Measurements from ENCODE around the gene DNAH9.

The DNAH9 gene

GRCh38 chr17:11645426-11645825 lies 47.2 kb downstream of the DNAH9 start:
- no peak for DNase-seq (ENCODE audit: low read depth)
- no peak overlapping the region for H3K4me3 ChIP-seq (ENCODE audit: low read length)
- TF ChIP-seq CTCF (conservative IDR thresholded peaks at IDR 0.05; ENCODE audit: low read depth, low read length), result no peak

- TF ChIP-seq CTCF (conservative IDR thresholded peaks at IDR 0.05; ENCODE audit: low read depth, low read length), result no peak
- no peak for DNase-seq (ENCODE audit: low read depth)
- H3K4me3 ChIP-seq (ENCODE audit: low read length), result no peak overlapping the region
These were observed 52.8 kb downstream of the DNAH9 start for GRCh38 chr17:11651089-11651488.

- no peak overlapping the region for H3K4me3 ChIP-seq (ENCODE audit: low read length)
- DNase-seq (ENCODE audit: low read depth), result no peak
- TF ChIP-seq CTCF (conservative IDR thresholded peaks at IDR 0.05; ENCODE audit: low read depth, low read length), result no peak
These were observed 70.3 kb downstream of the DNAH9 start for GRCh38 chr17:11668618-11669017.

GRCh38 chr17:11671126-11671525 lies 72.9 kb downstream of the DNAH9 start:
- no peak for DNase-seq (ENCODE audit: low read depth)
- no peak for TF ChIP-seq CTCF (conservative IDR thresholded peaks at IDR 0.05; ENCODE audit: low read depth, low read length)
- H3K4me3 ChIP-seq (ENCODE audit: low read length), result no peak overlapping the region

GRCh38 chr17:11682646-11683045 lies 84.4 kb downstream of the DNAH9 start:
- no peak for TF ChIP-seq CTCF (conservative IDR thresholded peaks at IDR 0.05; ENCODE audit: low read depth, low read length)
- no peak overlapping the region for H3K4me3 ChIP-seq (ENCODE audit: low read length)
- DNase-seq (ENCODE audit: low read depth), result no peak

- no peak overlapping the region for H3K4me3 ChIP-seq (ENCODE audit: low read length)
- no peak for TF ChIP-seq CTCF (conservative IDR thresholded peaks at IDR 0.05; ENCODE audit: low read depth, low read length)
- no peak for DNase-seq (ENCODE audit: low read depth)
These were observed 92.4 kb downstream of the DNAH9 start for GRCh38 chr17:11690681-11691080.

GRCh38 chr17:11692688-11693087 lies 94.4 kb downstream of the DNAH9 start:
- no peak for TF ChIP-seq CTCF (conservative IDR thresholded peaks at IDR 0.05; ENCODE audit: low read depth, low read length)
- DNase-seq (ENCODE audit: low read depth), result no peak
- no peak overlapping the region for H3K4me3 ChIP-seq (ENCODE audit: low read length)

Data from retinal pigment epithelial cell (primary cell).